ENCODE data around the gene HOXB3. TPM values are rescaled to one million over a fixed set of nuclear protein-coding genes. Genes with fewer than 3 reads are reported as not detected.

HOXB3 gene
- total RNA-seq, 2 experiments from 2014 or later, result 1.4 to 2.0 TPM

- ChIA-PET POLR2A (no interaction called here), CTCF (no interaction called here)
- ATAC-seq, result no peak
- intact Hi-C loops (cut with micrococcal nuclease), result no loop called here
- Mint-ChIP-seq H3K27me3 (peaks cover 14% of the 10 kb centered on the region), H3K27ac (no peak within 1 kb of the TSS), H3K4me1 (ENCODE audit: low read depth) (peaks cover 10% of the 10 kb centered on the region), H3K9me3 (no peaks in the 10 kb centered on the region), H3K36me3 (ENCODE audit: low read depth) (no peaks in the 10 kb centered on the region), H3K4me3 (no peak within 1 kb of the TSS)
- TF ChIP-seq CTCF (IDR thresholded peaks at IDR 0.05), result no peak
- DNase-seq, result no peak
These were observed 59.2 kb downstream of the HOXB3 start, which contains the start of gene HOXB1 for GRCh38 chr17:48530887-48531272. Gene HOXB1, minus strand, starts transcription at chr17:48531011. Its CDS starts 107 bp downstream, at chr17:48530904.

GRCh38 chr17:48530208-48530886, 59.7 kb downstream of the HOXB3 start:
- CTCF ChIA-PET, result no interaction called here
- ATAC-seq, result no peak

GRCh38 chr17:48529683-48530009, 60.4 kb downstream of the HOXB3 start:
- ChIA-PET POLR2A (no interaction called here), CTCF (no interaction called here)
- no peaks in the 10 kb centered on the region for H3K9me3 Mint-ChIP-seq
- no peak overlapping the region for H3K27ac Mint-ChIP-seq
- intact Hi-C loops (cut with micrococcal nuclease), result no loop called here
- no peaks in the 10 kb centered on the region for H3K36me3 Mint-ChIP-seq (ENCODE audit: low read depth)
- no peak overlapping the region for H3K4me3 Mint-ChIP-seq
- ATAC-seq (no peak), DNase-seq (no peak)
- no peak for TF ChIP-seq CTCF (IDR thresholded peaks at IDR 0.05)
- peaks cover 19% of the 10 kb centered on the region for H3K27me3 Mint-ChIP-seq
- H3K4me1 Mint-ChIP-seq (ENCODE audit: low read depth), result peaks cover 11% of the 10 kb centered on the region

More at GRCh38 chr17:48530208-48530886, 59.7 kb downstream of the HOXB3 start:
- no peak for TF ChIP-seq CTCF (IDR thresholded peaks at IDR 0.05)
- no peaks in the 10 kb centered on the region for H3K36me3 Mint-ChIP-seq (ENCODE audit: low read depth)
- H3K27ac Mint-ChIP-seq, result no peak overlapping the region
- DNase-seq, result no peak
- H3K9me3 Mint-ChIP-seq, result no peaks in the 10 kb centered on the region
- H3K27me3 Mint-ChIP-seq, result peaks cover 19% of the 10 kb centered on the region
- H3K4me1 Mint-ChIP-seq (ENCODE audit: low read depth), result peaks cover 11% of the 10 kb centered on the region
- intact Hi-C loops (cut with micrococcal nuclease), result no loop called here
- H3K4me3 Mint-ChIP-seq, result no peak overlapping the region
- POLR2A ChIA-PET, result no interaction called here

GRCh38 chr17:48528936-48529682, 60.9 kb downstream of the HOXB3 start:
- Mint-ChIP-seq H3K36me3 (ENCODE audit: low read depth) (no peaks in the 10 kb centered on the region), H3K4me1 (ENCODE audit: low read depth) (peaks cover 11% of the 10 kb centered on the region), H3K4me3 (no peak overlapping the region), H3K27me3 (peaks cover 21% of the 10 kb centered on the region), H3K9me3 (no peaks in the 10 kb centered on the region), H3K27ac (no peak overlapping the region)
- intact Hi-C loops (cut with micrococcal nuclease), result no loop called here
- ChIA-PET POLR2A (no interaction called here), CTCF (interaction anchor here (1.4 to 1.5 kb wide), 2 partner anchors 10 to 64 kb away, joined by 3 read pairs; no protein-coding TSS in a partner anchor)
- no peak for TF ChIP-seq CTCF (IDR thresholded peaks at IDR 0.05)
- no peak for DNase-seq
- no peak for ATAC-seq
